ENCODE measurements around the gene CARTPT. TPM values are rescaled to one million over a fixed set of nuclear protein-coding genes. Genes with fewer than 3 reads are reported as not detected.
A peak's percentile ranks its signal among the peaks of the same experiment; 100 is the strongest.

CARTPT gene
- total and polyA plus RNA-seq, 10 of the 15 experiments (the other 5 are each of a cell fraction or from before 2014, with no cell fraction given) = not detected

GRCh38 chr5:71751422-71751821 lies 32.3 kb downstream of the CARTPT start:
- SMC1A ChIA-PET (ENCODE audit: uncharacterized antibody, unreplicated experiment) = no interaction called here
- 57% methylated on average over 4 of the region's 4 CpGs for WGBS (ENCODE audit: insufficient coverage, insufficient replicate concordance, low lambda C conversion rate, missing lambda C conversion rate)
- POLR2A ChIA-PET = no interaction called here
- ATAC-seq (0 out of 3 replicates have a peak, but pooled peaks have one; percentile 30), DNase-seq (ENCODE audit: low read depth, low spot score) (no peak), FAIRE-seq (no peak)
- TF ChIP-seq NR2F1 (conservative IDR thresholded peaks at IDR 0.05) (no peak), POLR2A (IDR thresholded peaks at IDR 0.05; ENCODE audit: low read depth, low read length) (no peak), JUND (IDR thresholded peaks at IDR 0.05; ENCODE audit: low read depth, low read length) (no peak), SRF (IDR thresholded peaks at IDR 0.05; ENCODE audit: low read depth in 2 of 2, low read length in 2 of 2) (no peak), NR2C1 (IDR thresholded peaks at IDR 0.05) (no peak), KAT2A (conservative IDR thresholded peaks at IDR 0.05; ENCODE audit: control insufficient read depth, low read depth, low read length) (no peak), EGR1 (IDR thresholded peaks at IDR 0.05; ENCODE audit: borderline replicate concordance in 1 of 2, low read depth in 2 of 2, low read length in 2 of 2) (no peak), RCOR1 (conservative IDR thresholded peaks at IDR 0.05; ENCODE audit: low read depth, low read length) (no peak)
- TF ChIP-seq, protein P1, sequence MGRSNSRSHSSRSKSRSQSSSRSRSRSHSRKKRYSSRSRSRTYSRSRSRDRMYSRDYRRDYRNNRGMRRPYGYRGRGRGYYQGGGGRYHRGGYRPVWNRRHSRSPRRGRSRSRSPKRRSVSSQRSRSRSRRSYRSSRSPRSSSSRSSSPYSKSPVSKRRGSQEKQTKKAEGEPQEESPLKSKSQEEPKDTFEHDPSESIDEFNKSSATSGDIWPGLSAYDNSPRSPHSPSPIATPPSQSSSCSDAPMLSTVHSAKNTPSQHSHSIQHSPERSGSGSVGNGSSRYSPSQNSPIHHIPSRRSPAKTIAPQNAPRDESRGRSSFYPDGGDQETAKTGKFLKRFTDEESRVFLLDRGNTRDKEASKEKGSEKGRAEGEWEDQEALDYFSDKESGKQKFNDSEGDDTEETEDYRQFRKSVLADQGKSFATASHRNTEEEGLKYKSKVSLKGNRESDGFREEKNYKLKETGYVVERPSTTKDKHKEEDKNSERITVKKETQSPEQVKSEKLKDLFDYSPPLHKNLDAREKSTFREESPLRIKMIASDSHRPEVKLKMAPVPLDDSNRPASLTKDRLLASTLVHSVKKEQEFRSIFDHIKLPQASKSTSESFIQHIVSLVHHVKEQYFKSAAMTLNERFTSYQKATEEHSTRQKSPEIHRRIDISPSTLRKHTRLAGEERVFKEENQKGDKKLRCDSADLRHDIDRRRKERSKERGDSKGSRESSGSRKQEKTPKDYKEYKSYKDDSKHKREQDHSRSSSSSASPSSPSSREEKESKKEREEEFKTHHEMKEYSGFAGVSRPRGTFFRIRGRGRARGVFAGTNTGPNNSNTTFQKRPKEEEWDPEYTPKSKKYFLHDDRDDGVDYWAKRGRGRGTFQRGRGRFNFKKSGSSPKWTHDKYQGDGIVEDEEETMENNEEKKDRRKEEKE (IDR thresholded peaks at IDR 0.05) = no peak
- no peak overlapping the region for H2AFZ ChIP-seq (ENCODE audit: control insufficient read depth, low read depth, low read length)
- H3K4me1 ChIP-seq (ENCODE audit: control insufficient read depth, insufficient read depth, low read length) = no peaks in the 10 kb centered on the region
- no peaks in the 10 kb centered on the region for H4K20me1 ChIP-seq (ENCODE audit: control insufficient read depth, insufficient read depth)
- H3K4me2 ChIP-seq (ENCODE audit: control insufficient read depth, insufficient read depth) = no peak overlapping the region
- CTCF ChIA-PET = no interaction called here
- H3K4me3 ChIP-seq = no peak overlapping the region
- no TSS peak for BruUV-seq (replicated peaks)
- no peak overlapping the region for H3K9ac ChIP-seq (ENCODE audit: control insufficient read depth, insufficient read depth, low read length)
- no peaks in the 10 kb centered on the region for H3K36me3 ChIP-seq (ENCODE audit: control insufficient read depth in 2 of 2, insufficient read depth in 2 of 2, low read length in 1 of 2)
- H3K27ac ChIP-seq (ENCODE audit: control insufficient read depth, insufficient read depth) = no peak overlapping the region
- intact Hi-C loops (cut with micrococcal nuclease; ENCODE audit: unreplicated experiment) = loop anchor here (10.0 kb wide), 1 partner anchor 207 kb away; no protein-coding TSS in a partner anchor
- no peaks in the 10 kb centered on the region for H3K9me3 ChIP-seq (replicated peaks; ENCODE audit: control insufficient read depth, insufficient read depth, low read length)
- H3K27me3 ChIP-seq (replicated peaks in 1 of 2; ENCODE audit: control insufficient read depth in 2 of 2, insufficient read depth in 2 of 2, low read length in 1 of 2) = no peaks in the 10 kb centered on the region
- RAD21 ChIA-PET (ENCODE audit: unreplicated experiment) = no interaction called here
- in situ Hi-C loops (cut with MboI) = loop anchor here (5.0 to 25.0 kb wide), 2 partner anchors 89 to 269 kb away; no protein-coding TSS in a partner anchor
- H3K79me2 ChIP-seq (ENCODE audit: control insufficient read depth, insufficient read depth, low read length) = no peaks in the 10 kb centered on the region

All from GM12878 (cell line).